Suppressor macrophage (primary cell): ENCODE results near the gene CLDND2.
A peak's percentile ranks its signal among the peaks of the same experiment; 100 is the strongest.

ENCODE experiments used
- DNase-seq, 4 experiments: peaks; one replicate each; pipeline ENCODE4 v3.0.0-alpha.2; 2020 to 2022

Gene CLDND2

DNA sequence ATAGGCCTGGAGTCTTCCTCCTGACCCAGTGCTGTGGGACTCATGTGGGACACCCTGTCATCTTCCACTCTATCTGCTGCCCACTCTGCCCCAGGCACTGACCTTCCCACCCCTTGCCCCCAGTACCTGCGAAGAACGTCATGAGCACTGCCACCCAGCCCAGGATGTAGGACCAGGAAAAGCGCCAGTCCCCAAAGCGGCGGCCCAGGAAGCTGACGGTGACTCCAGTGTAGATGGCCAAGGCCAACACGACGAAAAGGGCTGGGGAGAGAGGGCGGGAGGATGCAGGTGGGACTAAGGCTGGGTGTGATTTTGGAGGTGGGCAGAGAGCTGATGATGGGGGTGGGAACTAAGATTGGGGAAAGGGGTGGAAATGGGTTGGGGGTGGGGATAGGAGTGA lies 11.6 kb upstream of the CLDND2 start:
- no peak for DNase-seq

DNA sequence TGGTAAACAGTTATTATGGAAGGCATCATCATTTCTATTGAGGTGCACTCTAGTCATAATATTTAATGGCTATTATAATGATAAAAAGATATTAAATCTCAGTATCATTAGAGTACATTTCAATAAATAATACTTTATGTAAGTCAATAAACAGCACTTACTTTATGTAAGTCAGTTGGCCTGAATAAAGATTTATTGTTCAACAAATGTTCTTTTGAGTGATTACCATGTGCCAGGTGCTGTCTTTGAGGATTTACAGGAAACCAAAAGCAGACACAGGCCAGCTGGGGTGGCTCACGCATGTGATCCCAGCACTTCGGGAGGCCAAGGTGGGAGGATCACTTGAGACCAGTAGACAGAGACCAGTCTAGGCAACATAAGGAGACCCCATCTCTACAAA lies 8.6 kb upstream of the CLDND2 start:
- no peak for DNase-seq

DNA sequence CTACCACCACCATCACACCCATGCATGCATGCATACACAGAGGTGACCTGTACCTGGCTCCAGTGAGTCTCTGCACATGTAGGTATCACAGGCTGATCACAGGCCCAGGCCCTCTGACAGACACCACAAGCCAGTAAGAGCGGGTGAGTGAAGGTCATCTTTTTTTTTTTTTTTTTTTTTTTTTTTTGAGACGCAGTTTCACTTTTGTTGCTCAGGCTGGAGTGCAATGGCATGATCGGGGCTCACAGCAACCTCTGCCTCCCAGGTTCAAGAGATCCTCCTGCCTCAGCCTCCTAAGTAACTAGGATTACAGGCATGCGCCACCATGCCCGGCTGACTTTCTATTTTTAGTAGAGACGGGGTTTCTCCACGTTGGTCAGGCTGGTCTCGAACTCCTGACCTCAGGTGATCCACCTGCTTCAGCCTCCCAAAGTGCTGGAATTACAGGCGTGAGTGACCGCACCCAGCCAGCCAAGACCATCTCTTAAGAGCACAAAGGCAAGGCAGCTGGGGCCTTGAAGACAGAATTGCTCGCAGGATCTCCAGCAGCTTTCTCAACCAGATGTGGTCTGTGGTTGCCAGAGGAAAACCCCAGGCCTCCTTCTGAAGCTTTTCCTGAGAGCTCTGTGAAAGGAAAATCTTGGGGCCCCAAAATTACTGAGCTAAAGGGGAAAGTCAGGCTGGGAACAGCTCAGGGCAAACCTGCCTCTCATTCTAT lies 6.9 kb upstream of the CLDND2 start:
- no peak for DNase-seq

DNA sequence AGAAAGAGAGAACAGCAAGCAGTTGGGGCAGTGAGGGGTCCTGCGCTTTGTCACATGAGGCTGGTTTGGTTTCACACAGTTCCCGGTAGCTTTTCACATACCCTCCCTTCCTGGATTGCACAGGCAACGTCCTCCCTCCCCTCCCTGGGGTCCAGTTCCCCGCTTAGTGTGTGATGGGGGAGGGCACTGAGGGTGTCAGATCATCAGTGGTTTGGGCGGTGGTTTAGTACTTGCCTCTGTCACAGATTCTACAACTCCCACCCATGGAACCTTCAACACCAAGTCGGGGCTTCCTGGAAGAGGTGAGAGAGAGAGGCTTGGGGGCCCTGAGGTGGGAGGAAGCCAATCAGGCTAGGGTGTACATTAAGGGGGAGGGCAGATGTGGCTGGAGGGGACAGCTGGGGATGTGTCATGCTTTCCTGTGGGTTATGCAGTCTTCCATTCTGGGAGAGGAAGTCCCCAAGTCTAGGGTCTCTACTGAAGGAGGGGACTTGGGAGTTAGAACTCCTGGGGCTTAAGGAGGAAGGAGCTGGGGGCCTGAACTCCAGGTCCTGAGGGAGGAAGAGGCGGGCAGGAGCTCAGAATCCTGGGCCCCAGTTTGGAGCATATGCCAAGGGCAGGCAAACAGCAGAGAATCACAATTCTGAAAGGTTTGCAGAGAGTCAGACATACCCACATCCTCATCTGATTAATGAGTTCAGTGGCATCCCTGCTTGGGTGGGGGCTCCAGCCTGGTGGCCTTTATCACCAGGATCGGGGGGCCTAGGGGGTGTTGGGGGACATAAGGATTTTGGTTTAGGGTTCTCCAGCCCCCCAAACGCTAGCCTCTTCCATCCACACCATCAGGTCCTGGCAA lies 4.1 kb upstream of the CLDND2 start, which contains the start of gene NKG7:
Gene NKG7, minus strand, starts transcription at position 6 of the 856 bp plus-strand sequence. CDS start 119 bp downstream, outside the sequence.
- DNase-seq, result peak in 2 of 4 experiments; percentile 15 to 22

DNA sequence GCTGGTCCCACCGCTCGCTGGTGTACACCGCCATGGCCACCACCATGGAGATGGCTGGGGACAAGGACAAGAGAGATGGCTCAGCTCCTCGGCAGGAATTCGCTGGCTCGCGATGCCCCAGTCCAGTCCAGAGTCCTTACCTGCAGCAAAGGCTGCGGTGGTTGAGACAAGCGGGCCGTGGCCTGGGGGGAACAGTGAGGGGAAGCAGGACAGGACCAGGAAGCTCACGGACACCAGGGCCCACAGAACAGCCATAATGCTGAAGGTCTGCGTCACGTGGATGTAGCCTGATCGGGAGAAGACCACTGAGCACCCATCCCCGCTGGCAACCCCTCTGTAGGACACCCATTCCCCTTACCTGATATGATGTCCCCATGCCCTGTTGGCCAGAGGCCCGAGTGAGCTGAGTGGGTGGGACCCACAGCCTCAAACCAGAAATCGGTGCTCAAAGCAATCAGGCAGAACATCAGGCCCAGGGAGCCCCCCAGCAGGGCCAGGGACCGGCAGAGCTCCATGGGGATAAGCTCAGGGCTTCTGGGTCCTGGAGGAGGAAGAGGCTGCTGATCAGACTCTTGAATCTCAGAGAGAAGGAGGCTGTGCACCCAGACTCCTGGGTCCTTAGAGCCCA lies 3.3 kb upstream of the CLDND2 start:
- DNase-seq, result no peak

DNA sequence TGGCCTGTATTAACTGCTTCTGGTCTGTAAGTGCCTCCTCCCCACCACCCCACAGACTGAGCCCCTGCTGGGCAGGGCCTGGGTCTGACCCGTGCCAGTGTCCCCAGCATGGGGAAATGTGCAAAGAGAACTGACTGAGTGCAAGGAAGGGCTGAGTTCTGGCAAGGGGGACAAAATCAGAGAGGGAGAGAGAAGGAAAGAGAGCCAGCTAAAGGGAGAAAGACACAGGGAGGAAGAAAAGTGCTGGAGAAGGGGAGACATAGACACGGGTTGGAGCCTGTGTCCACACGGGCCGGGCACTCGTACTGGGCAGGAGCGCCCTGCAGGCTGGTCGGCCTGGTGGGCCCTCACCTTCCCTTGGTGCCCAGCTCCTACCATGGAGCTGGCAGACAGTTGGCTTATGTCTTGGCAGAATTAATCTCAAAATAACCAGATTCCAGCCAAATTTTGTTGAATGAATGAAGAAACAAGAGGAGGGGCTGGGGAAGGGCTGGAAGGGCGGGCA lies 2.4 kb upstream of the CLDND2 start:
- DNase-seq, result no peak

DNA sequence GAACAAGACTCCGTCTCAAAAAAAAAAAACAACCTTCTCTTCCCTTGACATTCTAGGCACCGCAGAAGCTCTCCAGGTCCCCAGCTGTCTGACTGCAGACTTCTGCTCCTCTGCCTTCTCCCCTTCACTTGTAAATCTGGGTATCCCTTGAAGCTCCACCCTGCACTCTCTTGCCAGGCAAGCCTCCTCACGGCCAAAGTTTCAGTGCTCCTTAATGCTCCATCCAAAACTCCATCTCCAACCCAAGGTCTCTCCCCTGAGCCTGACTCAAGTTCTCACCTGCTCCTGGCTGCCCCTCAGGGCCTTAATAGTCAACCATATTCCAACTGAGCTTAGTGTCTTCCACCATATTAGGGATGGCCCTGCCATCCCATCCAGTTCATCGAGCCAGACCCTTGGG lies 1.4 kb upstream of the CLDND2 start:
- no peak for DNase-seq

DNA sequence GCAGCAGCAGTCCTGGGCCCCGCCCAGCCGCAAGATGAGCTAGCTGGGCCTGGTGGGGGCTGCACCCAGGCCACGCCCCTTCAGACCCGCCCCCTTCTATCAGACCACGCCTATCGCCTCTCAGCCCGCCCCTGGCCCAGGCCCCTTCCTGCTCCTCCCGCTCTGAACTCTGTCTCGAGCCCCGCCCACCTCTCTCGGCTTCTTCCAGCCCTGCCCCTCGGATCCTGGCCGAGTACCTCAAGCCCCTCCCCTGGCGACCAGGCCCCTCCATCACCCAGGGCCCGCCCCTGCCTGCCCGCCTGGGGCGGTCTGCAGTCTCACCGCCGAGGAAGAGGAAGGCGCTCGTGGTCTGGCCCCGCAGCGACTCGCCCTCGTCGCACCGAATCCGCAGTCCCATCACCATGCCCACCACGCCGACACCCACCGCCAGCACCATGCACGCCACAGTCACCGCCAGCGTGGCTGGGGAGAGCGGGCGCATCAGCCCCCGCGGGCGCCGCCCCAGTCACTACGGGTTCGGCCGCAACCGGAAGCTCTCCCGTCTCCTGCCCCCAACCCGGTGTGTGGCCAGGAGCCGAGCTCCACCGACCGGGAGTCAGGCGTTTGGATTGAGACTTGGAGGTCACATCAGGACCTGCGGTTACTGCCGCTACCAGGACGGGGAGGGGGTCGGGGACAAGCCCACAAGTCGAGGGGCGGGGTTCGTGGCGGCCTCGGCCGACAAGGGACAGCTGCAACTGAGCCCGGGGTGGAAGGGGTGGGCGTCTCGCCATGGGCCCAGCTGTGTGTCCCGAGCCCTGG lies 1.0 kb downstream of the CLDND2 start:
- peak; percentile 97 to 98 (median 98) for DNase-seq

DNA sequence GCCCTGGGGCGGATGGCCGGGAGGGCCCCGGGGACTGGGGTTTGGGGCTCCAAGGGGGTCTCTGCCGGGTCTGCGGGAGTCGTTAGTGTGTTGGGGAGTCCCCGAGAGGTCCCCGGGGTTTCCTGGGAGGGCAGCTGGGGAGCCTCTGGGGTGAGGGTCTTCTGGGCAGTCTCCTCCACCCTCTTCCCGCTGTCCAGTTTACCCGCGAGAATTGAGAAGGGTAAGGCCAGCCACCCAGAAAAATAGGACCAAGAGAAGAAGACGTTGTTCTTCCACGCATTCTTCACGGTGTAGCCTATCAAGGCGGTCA lies 1.6 kb downstream of the CLDND2 start:
- no peak for DNase-seq

DNA sequence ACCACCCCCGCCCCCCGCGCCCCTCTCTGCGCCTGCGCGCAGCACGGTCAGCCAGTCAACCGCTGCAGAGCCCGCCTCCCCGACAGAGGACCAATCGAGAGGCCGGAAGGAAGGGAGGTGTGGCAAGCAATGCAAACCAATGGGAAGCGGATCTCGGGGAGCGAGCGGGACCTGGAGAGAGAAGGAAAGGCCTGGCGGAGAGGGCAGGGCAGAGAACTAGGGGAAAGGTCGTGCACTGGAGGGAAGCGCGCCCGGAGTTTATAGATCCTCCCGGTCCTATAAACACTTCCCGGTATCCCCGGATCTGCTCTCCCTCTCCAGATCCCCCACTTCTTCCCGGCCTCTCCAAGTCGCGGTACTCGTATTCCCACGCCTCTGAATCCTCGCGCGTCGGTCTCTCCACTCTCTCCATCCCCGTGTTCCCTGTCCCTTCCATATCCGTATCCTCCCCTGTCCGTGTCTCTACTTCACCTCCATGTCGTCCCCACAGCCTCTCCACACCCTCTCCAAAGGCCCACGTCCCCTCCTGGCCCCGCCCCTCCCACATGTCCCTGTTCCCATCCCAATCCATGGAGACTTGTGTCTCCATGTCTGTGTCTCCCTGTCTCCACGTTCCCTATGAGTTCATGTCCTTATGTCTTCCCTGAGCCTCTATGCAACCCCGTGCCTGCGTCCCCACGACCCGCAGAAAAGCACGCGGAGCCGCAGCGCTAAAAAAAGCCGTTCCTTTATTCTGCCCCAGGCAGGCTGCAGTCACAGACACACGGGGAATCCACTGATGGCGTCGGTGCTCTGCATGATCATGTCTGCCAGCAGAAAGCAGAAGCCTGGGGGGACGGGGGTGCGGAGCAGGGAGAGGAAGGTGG lies 2.2 kb downstream of the CLDND2 start:
- peak; percentile 95 to 99 (median 98) for DNase-seq

DNA sequence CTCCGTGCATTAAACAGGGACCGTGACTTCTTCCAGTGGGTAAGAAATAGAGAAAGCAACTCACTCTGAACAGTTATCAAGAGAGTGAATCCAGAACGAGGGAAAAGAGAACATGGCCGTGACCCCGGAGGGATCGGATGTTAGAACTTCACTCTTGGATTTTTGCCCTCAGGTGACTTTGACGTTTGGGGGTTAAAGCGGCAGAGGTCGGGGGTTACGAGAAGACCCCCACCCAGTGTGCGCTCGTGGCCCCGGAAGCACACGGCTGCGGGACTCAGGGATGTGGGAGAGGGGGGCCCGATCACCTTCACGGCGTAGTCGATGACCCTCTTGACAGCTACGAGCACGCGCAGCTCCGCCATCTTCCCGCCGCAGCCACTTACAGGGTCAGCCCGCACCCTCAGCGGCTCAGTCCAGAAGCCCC lies 2.8 kb downstream of the CLDND2 start, which contains the start of gene ETFB:
Gene ETFB, minus strand, starts transcription at position 424 of the 424 bp plus-strand sequence. Its CDS starts 62 bp downstream, at position 362.
- DNase-seq, result peak in 1 of 4 experiments; percentile 31

DNA sequence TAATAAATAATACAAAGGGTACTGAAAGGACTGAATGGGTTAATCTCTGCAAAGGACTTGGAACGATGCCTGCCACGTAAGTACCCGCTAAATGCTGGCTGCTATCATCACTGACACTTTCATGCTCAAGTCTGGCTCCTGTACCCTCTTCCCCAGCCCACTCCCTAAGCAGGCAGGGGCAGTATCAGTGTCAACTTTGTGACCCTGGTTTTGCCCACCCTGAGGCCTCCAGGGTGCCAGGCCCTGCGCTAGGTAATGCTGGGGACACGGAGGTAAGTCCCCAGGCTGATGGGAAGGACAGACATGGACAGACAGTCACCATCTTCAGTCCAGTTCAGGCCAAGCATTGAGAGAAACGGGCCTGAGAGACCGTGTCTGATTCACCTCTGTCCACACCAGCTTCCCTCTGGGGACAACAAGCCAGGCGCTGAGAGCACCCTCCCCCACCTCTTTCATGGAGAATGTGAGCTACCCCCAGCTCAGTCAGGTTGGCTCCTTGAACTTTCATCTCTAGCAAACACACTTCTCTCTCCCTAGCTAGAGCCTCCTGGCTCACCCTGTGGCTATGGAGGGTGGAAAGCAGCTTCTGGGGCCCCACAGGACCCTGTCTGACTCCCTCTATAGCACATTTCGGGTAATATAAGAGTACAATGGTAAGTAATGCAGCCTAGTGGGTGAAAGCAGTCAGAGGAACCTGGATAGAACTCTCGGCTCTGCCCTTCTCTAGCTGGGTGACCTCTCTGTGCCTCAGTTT lies 3.4 kb downstream of the CLDND2 start:
- peak; percentile 35 to 47 (median 42) for DNase-seq

DNA sequence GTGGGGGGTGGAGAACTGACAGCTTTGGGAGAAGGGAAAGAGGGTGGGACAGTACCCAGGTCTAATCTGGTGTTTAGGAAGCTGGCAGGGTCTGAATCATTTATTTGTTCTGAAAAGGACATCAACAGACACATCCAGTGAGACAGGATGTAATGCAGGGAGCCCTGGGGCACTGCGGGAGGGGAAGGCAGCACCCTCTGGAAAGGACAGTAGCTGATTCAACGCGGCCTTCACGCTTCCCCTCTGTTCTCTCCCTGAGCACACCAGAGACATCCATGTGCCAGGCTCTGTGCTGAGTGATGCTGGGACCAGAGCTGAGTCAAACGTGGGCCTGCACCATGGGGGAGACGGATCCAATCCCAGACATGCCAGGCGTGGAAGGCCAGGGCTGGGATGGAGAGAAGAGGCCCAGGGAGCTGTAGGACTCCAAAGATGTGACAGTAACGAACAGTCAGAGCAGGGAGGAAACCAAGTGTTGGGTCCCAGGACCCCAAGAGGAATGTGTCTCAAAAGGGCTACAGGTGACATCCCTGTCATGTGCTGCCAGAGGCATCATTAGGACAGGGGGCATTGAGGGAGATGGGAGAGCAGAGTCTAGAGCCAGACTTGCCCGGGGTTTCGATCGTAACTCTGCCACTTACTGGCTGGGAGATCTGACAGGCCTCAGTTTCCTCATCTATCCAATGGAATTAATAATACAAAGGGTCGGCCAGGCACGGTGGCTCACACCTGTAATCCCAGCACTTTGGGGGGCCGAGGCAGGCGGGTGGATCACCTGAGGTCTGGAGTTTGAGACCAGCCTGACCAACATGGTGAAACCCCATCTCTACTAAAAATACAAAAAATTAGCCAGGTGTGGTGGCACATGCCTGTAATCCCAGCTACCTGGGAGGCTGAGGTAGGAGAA lies 4.3 kb downstream of the CLDND2 start:
- no peak for DNase-seq

DNA sequence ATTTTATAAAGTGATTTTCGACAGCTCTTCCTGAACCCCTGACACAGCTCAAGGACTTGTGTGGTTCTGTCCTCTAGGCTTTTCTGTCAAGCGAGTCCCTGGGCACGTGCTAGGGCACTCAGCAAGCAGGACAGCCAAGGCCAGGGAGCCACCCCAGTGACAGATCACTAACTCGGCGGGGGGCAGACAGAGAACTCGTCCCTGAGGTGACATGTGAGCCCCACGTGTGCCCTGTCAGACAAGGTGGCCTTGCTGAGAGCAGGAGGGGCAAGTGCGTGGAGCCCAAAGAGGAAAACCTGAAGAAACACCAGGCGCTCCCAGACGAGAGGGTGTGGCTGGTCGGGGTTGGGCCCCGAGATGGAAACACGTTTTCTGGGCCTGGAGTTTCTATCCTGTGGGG lies 7.6 kb downstream of the CLDND2 start:
- DNase-seq, result no peak

DNA sequence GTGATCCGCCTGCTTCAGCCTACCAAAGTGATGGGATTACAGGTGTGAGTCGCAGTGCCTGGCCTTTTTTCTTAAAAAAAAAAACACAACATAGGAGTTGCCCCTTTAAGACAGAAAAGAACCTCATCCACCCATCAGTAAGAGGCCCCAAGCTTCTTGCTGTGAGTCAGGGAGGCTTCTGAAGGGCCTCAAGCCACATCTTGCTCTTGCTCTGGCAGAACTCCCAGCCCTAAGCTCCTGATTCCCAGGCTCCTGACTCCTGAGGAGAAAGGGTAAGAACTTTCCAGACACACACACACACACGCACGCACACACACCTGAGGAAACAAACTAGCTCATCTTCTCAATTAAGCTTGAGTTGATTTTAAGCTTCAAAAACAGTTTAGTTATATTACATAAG lies 9.5 kb downstream of the CLDND2 start:
- DNase-seq, result no peak

DNA sequence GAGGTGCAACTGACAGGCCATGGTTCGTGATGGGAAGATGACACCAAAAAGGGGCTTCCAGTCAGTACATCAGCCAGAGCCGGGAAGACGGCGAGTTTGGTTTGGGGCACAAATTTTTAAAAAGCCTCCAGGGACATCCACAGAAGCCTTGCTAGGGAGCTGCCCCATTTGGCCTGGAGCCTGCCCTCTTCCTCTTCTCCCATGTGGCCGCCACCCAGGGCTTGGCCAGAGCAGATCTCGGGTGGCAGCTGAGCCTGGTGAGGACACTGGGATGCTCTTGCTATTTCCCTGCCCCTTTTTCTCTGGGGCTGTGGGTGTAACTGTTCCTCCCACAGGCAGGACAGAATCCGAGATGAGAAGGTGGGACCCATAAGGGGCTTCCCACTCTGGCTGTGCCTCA lies 10.9 kb downstream of the CLDND2 start:
- DNase-seq, result no peak

DNA sequence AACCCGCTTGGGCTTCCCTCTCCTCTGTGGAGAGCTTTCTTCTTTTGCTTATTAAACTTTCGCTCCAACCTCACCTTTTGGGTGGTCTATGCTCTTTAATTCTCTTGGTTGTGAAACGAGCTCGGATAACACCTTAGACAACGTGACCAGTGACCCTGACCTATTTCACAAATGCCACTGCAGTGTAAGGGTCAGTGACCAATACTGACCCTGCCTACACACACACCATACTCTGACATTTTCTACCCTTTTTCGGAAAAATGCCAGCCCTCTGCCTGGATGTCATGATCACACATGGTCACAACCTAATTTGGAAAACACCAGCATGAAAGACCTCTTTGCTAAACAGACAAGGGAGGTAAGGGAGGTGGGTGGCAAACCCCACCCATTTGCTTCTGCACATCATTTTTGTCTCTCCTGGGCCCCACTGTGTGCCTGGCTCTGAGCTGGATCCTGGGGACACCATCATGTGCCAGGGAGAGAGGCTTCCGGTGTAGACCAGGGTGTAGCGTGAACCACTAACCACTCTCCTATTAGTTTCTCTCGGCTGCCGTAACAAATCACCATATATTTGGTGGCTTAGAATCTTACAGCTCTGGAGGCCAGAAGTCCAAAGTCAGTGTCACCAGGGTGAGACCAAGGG lies 12.5 kb downstream of the CLDND2 start:
- DNase-seq, result no peak

DNA sequence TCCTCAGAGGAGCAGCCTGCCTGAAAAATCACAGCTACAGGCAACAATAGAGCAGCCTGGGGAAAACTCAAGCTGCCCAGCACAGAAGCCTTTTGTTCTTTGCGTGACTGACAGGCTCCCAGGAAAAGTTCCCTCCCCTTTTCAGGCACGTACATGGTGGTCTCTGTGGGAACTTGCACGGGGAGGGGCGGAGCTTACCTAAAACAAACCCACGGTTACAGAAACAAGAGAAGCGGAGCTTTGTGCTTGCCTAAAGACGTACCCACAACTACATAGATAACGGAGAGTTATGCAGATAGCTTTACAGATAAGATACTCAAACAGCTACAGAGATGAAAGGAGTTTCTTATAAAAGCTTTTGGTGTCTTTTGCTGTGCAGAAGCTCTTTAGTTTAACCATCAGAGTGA lies 14.1 kb downstream of the CLDND2 start:
- no peak for DNase-seq
